ENCODE results near the gene TSC22D3.
"Not testable (repeated sequence)": the region's sequence is repeated elsewhere in the genome, so short reads cannot be mapped to it uniquely, and the experiment has no call there.

TSC22D3 gene

DNA sequence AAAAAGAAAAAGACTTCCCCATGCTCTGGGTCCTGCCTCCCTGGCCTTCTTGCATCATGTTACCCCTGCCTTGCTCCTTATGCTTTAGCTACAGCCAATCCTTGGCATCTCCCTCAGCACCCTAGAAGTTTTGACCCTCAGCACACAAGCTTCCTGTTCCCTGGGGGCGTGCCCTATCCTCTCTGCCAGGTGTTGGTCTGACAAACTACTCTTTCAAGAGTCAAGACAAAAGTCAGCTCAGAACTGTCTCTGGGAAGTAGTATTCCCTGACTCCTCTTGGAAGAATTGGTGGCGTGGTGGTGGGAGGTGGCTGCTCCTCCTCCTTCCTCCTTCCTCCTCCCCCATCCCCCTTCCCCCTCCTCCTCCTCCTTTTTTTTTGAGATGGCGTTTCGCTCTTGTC lies 106.3 kb downstream of the TSC22D3 start:
- no peak overlapping the region for H3K4me3 ChIP-seq (ENCODE audit: low read depth, low read length)
- H3K27ac ChIP-seq (ENCODE audit: low read depth, low read length), result no peak overlapping the region
- H3K36me3 ChIP-seq (ENCODE audit: control insufficient read depth, insufficient read depth, low read length), result no peaks in the 10 kb centered on the region
- no peaks in the 10 kb centered on the region for H3K9me3 ChIP-seq (ENCODE audit: control insufficient read depth, insufficient read depth, low read length)
- no peaks in the 10 kb centered on the region for H3K27me3 ChIP-seq (ENCODE audit: control insufficient read depth, insufficient read depth, low read length)
- H3K9ac ChIP-seq (ENCODE audit: low read depth, low read length), result no peak overlapping the region
- H3K4me1 ChIP-seq (ENCODE audit: control insufficient read depth, insufficient read depth, low read length), result peaks cover 8% of the 10 kb centered on the region; the same call in 1 of the 2 replicates

DNA sequence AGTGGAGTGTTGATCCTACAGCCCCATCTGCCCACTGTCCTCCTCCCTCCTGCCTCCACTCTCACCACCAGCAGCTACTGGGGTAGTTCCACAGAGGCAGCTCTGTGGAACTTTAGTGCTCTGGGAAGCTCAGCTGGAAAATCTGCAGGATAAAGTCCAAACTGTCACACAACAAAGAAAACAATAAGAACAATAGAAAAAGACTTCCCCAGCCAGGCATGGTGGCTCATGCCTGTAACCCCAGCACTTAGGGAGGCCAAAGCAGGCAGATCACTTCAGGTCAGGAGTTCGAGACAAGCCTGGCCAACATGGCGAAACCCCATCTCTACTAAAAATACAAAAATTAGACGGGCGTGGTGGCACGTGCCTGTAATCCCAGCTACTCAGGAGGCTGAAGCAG lies 106.9 kb downstream of the TSC22D3 start:
- H3K27ac ChIP-seq (ENCODE audit: low read depth, low read length); H3K27me3 ChIP-seq (ENCODE audit: control insufficient read depth, insufficient read depth, low read length); H3K4me3 ChIP-seq (ENCODE audit: low read depth, low read length); H3K4me1 ChIP-seq (ENCODE audit: control insufficient read depth, insufficient read depth, low read length); H3K36me3 ChIP-seq (ENCODE audit: control insufficient read depth, insufficient read depth, low read length); H3K9ac ChIP-seq (ENCODE audit: low read depth, low read length); H3K9me3 ChIP-seq (ENCODE audit: control insufficient read depth, insufficient read depth, low read length): not testable (repeated sequence)

DNA sequence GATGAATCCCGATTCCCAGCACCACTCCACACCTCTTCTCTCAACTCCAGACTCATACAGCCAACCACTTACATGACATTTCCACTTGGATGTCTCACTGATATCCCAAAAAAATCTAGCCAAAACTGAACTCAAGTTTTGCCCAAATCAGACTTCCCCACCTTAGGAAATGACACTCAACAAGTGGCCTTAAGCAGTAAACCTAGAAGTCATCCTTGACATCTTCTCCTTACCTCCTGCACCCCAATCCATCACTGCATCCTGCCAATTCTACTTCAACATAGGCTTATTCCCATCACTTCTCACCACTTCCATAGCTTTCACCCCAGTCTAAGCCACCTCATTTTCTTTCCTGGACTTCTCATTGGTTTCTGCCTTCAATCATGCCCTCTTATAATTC lies 108.2 kb downstream of the TSC22D3 start:
- no peak overlapping the region for H3K9ac ChIP-seq (ENCODE audit: low read depth, low read length)
- no peak overlapping the region for H3K27ac ChIP-seq (ENCODE audit: low read depth, low read length)
- no peaks in the 10 kb centered on the region for H3K27me3 ChIP-seq (ENCODE audit: control insufficient read depth, insufficient read depth, low read length)
- no peaks in the 10 kb centered on the region for H3K9me3 ChIP-seq (ENCODE audit: control insufficient read depth, insufficient read depth, low read length)
- no peaks in the 10 kb centered on the region for H3K36me3 ChIP-seq (ENCODE audit: control insufficient read depth, insufficient read depth, low read length)
- H3K4me3 ChIP-seq (ENCODE audit: low read depth, low read length), result no peak overlapping the region
- H3K4me1 ChIP-seq (ENCODE audit: control insufficient read depth, insufficient read depth, low read length), result peaks cover 5% of the 10 kb centered on the region; the same call in 1 of the 2 replicates

DNA sequence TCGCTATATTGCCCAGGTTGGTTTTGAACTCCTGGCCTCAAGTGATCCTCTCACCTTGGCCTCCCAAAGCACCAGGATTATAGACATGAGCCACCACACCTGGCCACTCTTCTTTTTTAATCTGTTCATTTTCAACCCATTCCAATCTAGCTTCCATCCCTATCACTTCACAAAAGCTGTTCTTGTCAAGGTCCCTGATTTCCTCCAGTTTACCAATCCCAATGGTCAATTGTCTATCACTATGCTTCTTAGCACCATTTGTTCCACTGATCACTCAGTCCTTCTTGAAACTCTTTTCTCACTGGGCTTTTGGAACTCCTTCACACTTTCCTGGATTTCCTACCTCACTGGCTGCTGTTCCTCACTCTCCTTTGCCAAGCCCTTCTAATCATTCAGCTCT lies 108.7 kb downstream of the TSC22D3 start:
- Histone ChIP-seq H3K9ac (ENCODE audit: low read depth, low read length) (no peak overlapping the region), H3K27ac (ENCODE audit: low read depth, low read length) (no peak overlapping the region), H3K36me3 (ENCODE audit: control insufficient read depth, insufficient read depth, low read length) (no peaks in the 10 kb centered on the region), H3K27me3 (ENCODE audit: control insufficient read depth, insufficient read depth, low read length) (no peaks in the 10 kb centered on the region), H3K9me3 (ENCODE audit: control insufficient read depth, insufficient read depth, low read length) (no peaks in the 10 kb centered on the region), H3K4me3 (ENCODE audit: low read depth, low read length) (no peak overlapping the region), H3K4me1 (ENCODE audit: control insufficient read depth, insufficient read depth, low read length) (peaks cover 5% of the 10 kb centered on the region; the same call in 1 of the 2 replicates)

Measured in HUES48 (cell line).